Heart right ventricle (tissue), 16 donors: ENCODE data around the gene HNRNPUL2. TPM values are rescaled to one million over a fixed set of nuclear protein-coding genes. Genes with fewer than 3 reads are reported as not detected.
A peak's percentile ranks its signal among the peaks of the same experiment; 100 is the strongest.

Source experiments
- ATAC-seq, 8 donors: fragments of 200-7000 bp; cut with Tn5 transposase; one replicate each; pipeline ENCODE4 v1.9.1; 2020; ENCODE audit warnings: mild to moderate bottlenecking in 8 of 8, moderate library complexity in 8 of 8, moderate number of reproducible peaks in 1 of 8
- DNase-seq, 2 donors: peaks; one replicate each; pipeline ENCODE4 v3.0.0-alpha.2; 2020
- H3K27ac ChIP-seq, 10 donors: fragments of 200-600 bp; sonication (generic) in 2 of 10; one replicate each; pipeline versions ENCODE4 v1.5.0 to v1.8.0; 2020 to 2022; ENCODE audit warnings: mild to moderate bottlenecking in 3 of 10
- H3K27me3 ChIP-seq, 7 donors: fragments of 200-600 bp; one replicate each; pipeline ENCODE4 v1.8.0; 2021 to 2022; ENCODE audit warnings: mild to moderate bottlenecking in 2 of 7
- H3K36me3 ChIP-seq, 9 donors: fragments of 200-600 bp; sonication (generic) in 1 of 9; one replicate each; pipeline versions ENCODE4 v1.5.0 to v1.8.0; 2020 to 2022; ENCODE audit warnings: mild to moderate bottlenecking in 2 of 9
- H3K4me1 ChIP-seq, 9 donors: fragments of 200-600 bp; sonication (generic) in 1 of 9; one replicate each; pipeline versions ENCODE4 v1.5.0 to v1.8.0; 2020 to 2022; ENCODE audit warnings: mild to moderate bottlenecking in 4 of 9
- H3K4me3 ChIP-seq, 10 donors: fragments of 200-600 bp; sonication (generic) in 2 of 10; one replicate each; pipeline versions ENCODE4 v1.5.0 to v1.8.0; 2020 to 2022; ENCODE audit warnings: mild to moderate bottlenecking in 7 of 10, moderate library complexity in 2 of 10
- H3K9me3 ChIP-seq, 11 donors: fragments of 200-600 bp in 10 of 11; sonication (generic) in 2 of 11; one replicate each; pipeline versions ENCODE4 v1.5.0 to v1.8.0; 2013 to 2022; ENCODE audit warnings: mild to moderate bottlenecking in 2 of 11, control low read depth in 1 of 11, moderate library complexity in 1 of 11
- CTCF ChIP-seq, 9 donors: fragments of 200-600 bp; sonication (generic) in 2 of 9; IDR thresholded peaks; one replicate each; pipeline versions ENCODE4 v1.5.0 to v1.8.0; 2021 to 2022; ENCODE audit warnings: antibody characterized with exemption in 9 of 9, mild to moderate bottlenecking in 5 of 9, moderate library complexity in 1 of 9
- WGBS, 2 donors: extraction: QIAGEN DNeasy Blood & Tissue Kit; methylation state at CpG; one replicate each; pipeline ENCODE4 v1.1.7; 2013; ENCODE audit warnings: inconsistent platforms in 1 of 2; 5-methylcytosine and 5-hydroxymethylcytosine counted together
- intact Hi-C, 10 donors: fragments of 100-400 bp; cut with DNase I; formaldehyde crosslinking; loops; one replicate each; pipeline versions ENCODE4 v1.11.1 to v1.14.2; 2022
- polyA plus RNA-seq, 2 donors: library from polyadenylated mRNA; stranded (reverse); fragments of 200-250 nt; gene quantifications; one replicate each; pipeline ENCODE4 v1.2.3, GENCODE V29; 2013
- total RNA-seq, 10 donors: library from RNA; stranded (reverse); fragmentation: NEBNext Ultra II Directional in 3 of 10; extraction: Animal tissue kit (Norgen Biotek cat#: 25700) in 3 of 10; gene quantifications; one replicate each; pipeline versions ENCODE4 v1.2.1 to v1.2.4, GENCODE V29; 2021 to 2023
- donor health status: Arrhythmogenic right ventricular cardiomyopathy.
- donor health status: ischemic (EF 13 %, LVEDD 7.1; RV severe dilation, severe dysfunction).
- donor health status: healthy with polysubstance abuse.
- donor health status: DM: no; HTN: yes; CAD: no.
- donor health status: DM: no; HTN: no; CAD: no.
- donor health status: ischemic (EF 25% LVEDD 6.9; RV normal size, moderate dysfunction).
- donor health status: ischemic (EF 25% LVEDD 5.7; RV mildly dilated, moderate dysfunction).
- donor health status: healthy.
- donor health status: DM: yes; HTN: yes; CAD: no.
- donor health status: Ischemic cardiomyopathy.
- donor health status: ischemic (EF 35%, LVEDD 5.7; RV mildly dilated, moderate dysfunction).
- donor health status: nonischemic (EF 11% LVEDD 7.7; RV severe dilation, severe dysfunction).
- donor health status: DM: yes; HTN: yes; CAD: no.
- donor health status: PGD.
- donor health status: ischemic (EF 29% LVEDD 5.4; RV normal size, mild dysfunction).
- donor health status: nonischemic (EF 23%, LVEDD 6.1; RV moderate dilation, normal function).

The HNRNPUL2 gene
- total and polyA plus RNA-seq, 12 donors = 21.4 to 40.9 (median 33.4) TPM

- peak; percentile 51 to 54 for DNase-seq
- peak overlapping the region; percentile 80 to 94 (median 91) for H3K27ac ChIP-seq
- TF ChIP-seq CTCF (IDR thresholded peaks at IDR 0.05) = no peak
- no peaks in the 10 kb centered on the region for H3K27me3 ChIP-seq
- WGBS, 2 donors = 3 to 5% methylated on average over 39 of the region's 39 CpGs
- peaks cover 0 to 45% (median 10%) of the 10 kb centered on the region in 9 donors for H3K36me3 ChIP-seq
- intact Hi-C loops = loop anchor here in 2 of 10 donors (5.0 kb wide), 3 partner anchors 42 to 68 kb away; partner anchors contain the start of genes BSCL2 (in 1 of the 2), GNG3 (in 1 of the 2) and MTA2 (in 1 of the 2)
- H3K4me1 ChIP-seq = peaks cover 17 to 55% (median 43%) of the 10 kb centered on the region in 9 donors
- ATAC-seq = peak; percentile 37 to 70 (median 56)
- H3K9me3 ChIP-seq = no peaks in the 10 kb centered on the region
- peak overlapping the region; percentile 59 to 95 (median 80) for H3K4me3 ChIP-seq
Measured at GRCh38 chr11:62665599-62666258, 61.5 kb downstream of the HNRNPUL2 start.

GRCh38 chr11:62665075-62665598, 62.1 kb downstream of the HNRNPUL2 start, which contains the start of the genes C11orf98 and CSKMT:
C11orf98 (minus strand) TSS chr11:62665210; CDS start chr11:62665169, 41 bp downstream.
CSKMT (plus strand) TSS chr11:62665312; CDS start chr11:62665880, 568 bp downstream.
- no peak for TF ChIP-seq CTCF (IDR thresholded peaks at IDR 0.05)
- Histone ChIP-seq H3K4me3 (peak within 1 kb of the TSS; percentile 59 to 95 (median 80)), H3K4me1 (peaks cover 16 to 49% (median 37%) of the 10 kb centered on the region in 9 donors), H3K9me3 (no peaks in the 10 kb centered on the region), H3K27me3 (no peaks in the 10 kb centered on the region), H3K27ac (peak within 1 kb of the TSS; percentile 80 to 94 (median 91)), H3K36me3 (peaks cover 0 to 45% (median 10%) of the 10 kb centered on the region in 9 donors)
- ATAC-seq (peak; percentile 96 to 99 (median 98)), DNase-seq (peak; percentile 94 to 95)
- 0% methylated on average over 46 to 47 of the region's 47 CpGs for WGBS, 2 donors
- intact Hi-C loops = loop anchor here in 2 of 10 donors (5.0 kb wide), 3 partner anchors 42 to 68 kb away; partner anchors contain the start of genes BSCL2 (in 1 of the 2), GNG3 (in 1 of the 2) and MTA2 (in 1 of the 2)

- Histone ChIP-seq H3K36me3 (peaks cover 0 to 45% (median 10%) of the 10 kb centered on the region in 9 donors), H3K4me3 (peak overlapping the region; percentile 59 to 95 (median 80)), H3K27me3 (no peaks in the 10 kb centered on the region), H3K4me1 (peaks cover 16 to 43% (median 31%) of the 10 kb centered on the region in 9 donors), H3K9me3 (no peaks in the 10 kb centered on the region), H3K27ac (peak overlapping the region; percentile 80 to 94 (median 91))
- DNase-seq = no peak
- ATAC-seq = peak; percentile 12 to 50 (median 28)
- intact Hi-C loops = loop anchor here in 2 of 10 donors (5.0 kb wide), 3 partner anchors 43 to 67 kb away; partner anchors contain the start of genes BSCL2 (in 1 of the 2), GNG3 (in 1 of the 2) and MTA2 (in 1 of the 2)
- 3% methylated on average over 36 of the region's 36 CpGs for WGBS, 2 donors
- TF ChIP-seq CTCF (IDR thresholded peaks at IDR 0.05) = no peak
Measured at GRCh38 chr11:62664405-62665074, 62.7 kb downstream of the HNRNPUL2 start.

Other genes with a start within 250 kb of the HNRNPUL2 start
- gene AHNAK, start 180.7 kb downstream of the HNRNPUL2 start, total RNA-seq = 100 to 1,000 TPM; 259 to 447 (median 386) TPM
- gene AHNAK, start 180.7 kb downstream of the HNRNPUL2 start, polyA plus RNA-seq = 100 to 1,000 TPM; 101 to 113 TPM
- 1,000 to 10,000 TPM in 5 of 10 donors, 100 to 1,000 TPM in 5; 784 to 1,131 (median 1,002) TPM for gene EEF1G, start 153.6 kb downstream of the HNRNPUL2 start, total RNA-seq
- 1,000 to 10,000 TPM in 1 of 2 donors, 100 to 1,000 TPM in 1; 555 to 1,173 TPM for gene EEF1G, start 153.6 kb downstream of the HNRNPUL2 start, polyA plus RNA-seq
- 10 to 100 TPM in 8 of 10 donors, 1 to 10 TPM in 2; 8.2 to 17.9 (median 12.3) TPM for gene TUT1, start 135.9 kb downstream of the HNRNPUL2 start, total RNA-seq
- 10 to 100 TPM in 1 of 2 donors, 1 to 10 TPM in 1; 9.3 to 19.2 TPM for gene TUT1, start 135.9 kb downstream of the HNRNPUL2 start, polyA plus RNA-seq
- 10 to 100 TPM; 25.0 to 45.3 (median 29.8) TPM for gene MTA2, start 125.6 kb downstream of the HNRNPUL2 start, total RNA-seq
- gene MTA2, start 125.6 kb downstream of the HNRNPUL2 start, polyA plus RNA-seq = 10 to 100 TPM; 22.1 to 35.3 TPM
- 10 to 100 TPM in 8 of 10 donors, 1 to 10 TPM in 2; 7.7 to 27.2 (median 15.2) TPM for gene EML3, start 114.7 kb downstream of the HNRNPUL2 start, total RNA-seq
- gene EML3, start 114.7 kb downstream of the HNRNPUL2 start, polyA plus RNA-seq = 10 to 100 TPM; 18.9 to 50.4 TPM
- gene ROM1, start 114.2 kb downstream of the HNRNPUL2 start, total RNA-seq = 1 to 10 TPM in 8 of 10 donors, under 1 TPM in 2; 0.81 to 4.4 (median 1.8) TPM
- 1 to 10 TPM; 5.3 to 6.6 TPM for gene ROM1, start 114.2 kb downstream of the HNRNPUL2 start, polyA plus RNA-seq
- 10 to 100 TPM in 7 of 10 donors, 1 to 10 TPM in 3; 6.8 to 20.7 (median 10.6) TPM for gene B3GAT3, start 105.5 kb downstream of the HNRNPUL2 start, total RNA-seq
- gene B3GAT3, start 105.5 kb downstream of the HNRNPUL2 start, polyA plus RNA-seq = 10 to 100 TPM; 29.5 to 41.2 TPM
- gene GANAB, start 80.8 kb downstream of the HNRNPUL2 start, total RNA-seq = 100 to 1,000 TPM in 3 of 10 donors, 10 to 100 TPM in 7; 84.0 to 148 (median 96.7) TPM
- 10 to 100 TPM; 53.2 to 87.2 TPM for gene GANAB, start 80.8 kb downstream of the HNRNPUL2 start, polyA plus RNA-seq
- 10 to 100 TPM in 8 of 10 donors, 1 to 10 TPM in 2; 9.7 to 15.0 (median 10.9) TPM for gene INTS5, start 74.2 kb downstream of the HNRNPUL2 start, total RNA-seq
- 1 to 10 TPM; 2.8 to 8.3 TPM for gene INTS5, start 74.2 kb downstream of the HNRNPUL2 start, polyA plus RNA-seq
- 10 to 100 TPM; 25.8 to 41.5 (median 30.0) TPM for gene C11orf98, start 62.2 kb downstream of the HNRNPUL2 start, total RNA-seq
- 100 to 1,000 TPM in 1 of 2 donors, 10 to 100 TPM in 1; 75.9 to 210 TPM for gene C11orf98, start 62.2 kb downstream of the HNRNPUL2 start, polyA plus RNA-seq
- gene CSKMT, start 62.1 kb downstream of the HNRNPUL2 start, total RNA-seq = 1 to 10 TPM; 2.4 to 7.7 (median 4.2) TPM
- 10 to 100 TPM in 1 of 2 donors, 1 to 10 TPM in 1; 8.8 to 15.7 TPM for gene CSKMT, start 62.1 kb downstream of the HNRNPUL2 start, polyA plus RNA-seq
- 1 to 10 TPM; 3.9 to 9.5 (median 5.5) TPM for gene UQCC3, start 55.8 kb downstream of the HNRNPUL2 start, total RNA-seq
- gene UQCC3, start 55.8 kb downstream of the HNRNPUL2 start, polyA plus RNA-seq = 10 to 100 TPM; 18.0 to 23.0 TPM
- gene LBHD1, start 55.2 kb downstream of the HNRNPUL2 start, total RNA-seq = 1 to 10 TPM; 1.6 to 4.9 (median 3.0) TPM
- 1 to 10 TPM; 1.6 to 6.4 TPM for gene LBHD1, start 55.2 kb downstream of the HNRNPUL2 start, polyA plus RNA-seq
- 100 to 1,000 TPM in 1 of 10 donors, 10 to 100 TPM in 9; 57.8 to 100 (median 81.2) TPM for gene UBXN1, start 48.4 kb downstream of the HNRNPUL2 start, total RNA-seq
- 100 to 1,000 TPM in 1 of 2 donors, 10 to 100 TPM in 1; 83.1 to 175 TPM for gene UBXN1, start 48.4 kb downstream of the HNRNPUL2 start, polyA plus RNA-seq
- 1 to 10 TPM; 2.0 to 9.5 (median 2.6) TPM for gene LRRN4CL, start 37.9 kb downstream of the HNRNPUL2 start, total RNA-seq
- 1 to 10 TPM; 1.9 to 2.8 TPM for gene LRRN4CL, start 37.9 kb downstream of the HNRNPUL2 start, polyA plus RNA-seq
- gene BSCL2, start 20.0 kb downstream of the HNRNPUL2 start, total RNA-seq = 10 to 100 TPM in 9 of 10 donors, 1 to 10 TPM in 1; 8.5 to 26.8 (median 15.7) TPM
- gene BSCL2, start 20.0 kb downstream of the HNRNPUL2 start, polyA plus RNA-seq = 10 to 100 TPM; 31.4 to 83.0 TPM
- under 1 TPM in 4 of 10 donors, not detected in 6; 0.26 to 0.34 (median 0.31) TPM for gene GNG3, start 19.8 kb downstream of the HNRNPUL2 start, total RNA-seq
- under 1 TPM in 1 of 2 donors, not detected in 1; 0.16 TPM for gene GNG3, start 19.8 kb downstream of the HNRNPUL2 start, polyA plus RNA-seq
- 10 to 100 TPM in 9 of 10 donors, 1 to 10 TPM in 1; 9.4 to 16.2 (median 12.9) TPM for gene TTC9C, start 1.0 kb upstream of the HNRNPUL2 start, total RNA-seq
- gene TTC9C, start 1.0 kb upstream of the HNRNPUL2 start, polyA plus RNA-seq = 10 to 100 TPM; 20.3 to 20.8 TPM
- gene ZBTB3, start 26.7 kb upstream of the HNRNPUL2 start, total RNA-seq = 10 to 100 TPM in 4 of 10 donors, 1 to 10 TPM in 6; 7.5 to 14.9 (median 9.6) TPM
- gene ZBTB3, start 26.7 kb upstream of the HNRNPUL2 start, polyA plus RNA-seq = 1 to 10 TPM; 2.2 to 8.6 TPM
- 10 to 100 TPM; 30.9 to 57.0 (median 42.9) TPM for gene POLR2G, start 34.1 kb upstream of the HNRNPUL2 start, total RNA-seq
- 100 to 1,000 TPM in 1 of 2 donors, 10 to 100 TPM in 1; 42.1 to 134 TPM for gene POLR2G, start 34.1 kb upstream of the HNRNPUL2 start, polyA plus RNA-seq
- 10 to 100 TPM in 3 of 10 donors, 1 to 10 TPM in 7; 7.7 to 14.7 (median 9.0) TPM for gene TAF6L, start 43.9 kb upstream of the HNRNPUL2 start, total RNA-seq
- 10 to 100 TPM; 12.7 to 18.9 TPM for gene TAF6L, start 43.9 kb upstream of the HNRNPUL2 start, polyA plus RNA-seq
- 10 to 100 TPM in 8 of 10 donors, 1 to 10 TPM in 2; 9.4 to 27.2 (median 17.4) TPM for gene TMEM179B, start 59.9 kb upstream of the HNRNPUL2 start, total RNA-seq
- 10 to 100 TPM; 24.8 to 54.4 TPM for gene TMEM179B, start 59.9 kb upstream of the HNRNPUL2 start, polyA plus RNA-seq
- 10 to 100 TPM; 21.9 to 28.6 (median 23.5) TPM for gene TMEM223, start 64.5 kb upstream of the HNRNPUL2 start, total RNA-seq
- gene TMEM223, start 64.5 kb upstream of the HNRNPUL2 start, polyA plus RNA-seq = 10 to 100 TPM; 30.9 to 75.3 TPM
- 10 to 100 TPM; 28.3 to 58.7 (median 36.7) TPM for gene NXF1, start 78.0 kb upstream of the HNRNPUL2 start, total RNA-seq
- 10 to 100 TPM; 66.6 to 96.7 TPM for gene NXF1, start 78.0 kb upstream of the HNRNPUL2 start, polyA plus RNA-seq
- 10 to 100 TPM; 16.8 to 27.0 (median 19.0) TPM for gene STX5, start 104.6 kb upstream of the HNRNPUL2 start, total RNA-seq
- 10 to 100 TPM; 13.6 to 31.9 TPM for gene STX5, start 104.6 kb upstream of the HNRNPUL2 start, polyA plus RNA-seq
- not detected for gene TEX54, start 105.4 kb upstream of the HNRNPUL2 start, total RNA-seq
- not detected for gene TEX54, start 105.4 kb upstream of the HNRNPUL2 start, polyA plus RNA-seq
- 10 to 100 TPM; 17.7 to 31.2 (median 22.9) TPM for gene WDR74, start 112.1 kb upstream of the HNRNPUL2 start, total RNA-seq
- gene WDR74, start 112.1 kb upstream of the HNRNPUL2 start, polyA plus RNA-seq = 10 to 100 TPM; 48.3 to 62.4 TPM
- 10 to 100 TPM; 32.0 to 78.4 (median 42.6) TPM for gene SLC3A2, start 153.4 kb upstream of the HNRNPUL2 start, total RNA-seq
- 100 to 1,000 TPM in 1 of 2 donors, 10 to 100 TPM in 1; 36.2 to 110 TPM for gene SLC3A2, start 153.4 kb upstream of the HNRNPUL2 start, polyA plus RNA-seq
- not detected for gene CHRM1, start 193.9 kb upstream of the HNRNPUL2 start, total RNA-seq
- not detected for gene CHRM1, start 193.9 kb upstream of the HNRNPUL2 start, polyA plus RNA-seq